GM18858 (cell line): ENCODE measurements around the gene LRRC4C.

Experiments used
- ATAC-seq: cut with Tn5 transposase; IDR thresholded peaks from one replicate; pipeline ENCODE4 v1.9.1; 2021; ENCODE audit not compliant: unreplicated experiment

LRRC4C gene

GRCh38 chr11:41133023-41133422, 326.4 kb downstream of the LRRC4C start:
- no peak for ATAC-seq

GRCh38 chr11:41121600-41121999, 337.9 kb downstream of the LRRC4C start:
- ATAC-seq: no peak

GRCh38 chr11:41119484-41119883, 340.0 kb downstream of the LRRC4C start:
- ATAC-seq: no peak

DNA sequence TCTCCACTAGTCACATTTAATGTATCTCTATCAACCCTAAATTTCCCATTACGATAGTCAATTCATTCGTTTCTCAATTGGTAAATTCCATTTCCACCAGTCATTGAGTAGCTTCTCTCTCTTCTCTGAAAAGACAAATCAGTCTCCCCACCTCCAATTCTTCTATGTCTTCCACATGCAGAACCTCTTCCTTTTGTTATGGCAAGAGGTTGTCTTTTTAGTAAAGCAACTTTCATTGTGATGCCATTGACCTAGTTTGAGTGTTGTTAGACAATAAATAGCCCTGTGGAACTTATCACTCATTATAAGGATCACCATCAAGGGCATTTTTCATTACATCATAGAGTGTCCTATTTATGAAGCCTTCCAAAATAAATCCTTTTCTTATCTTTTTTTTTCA, 340.9 kb downstream of the LRRC4C start:
- no peak for ATAC-seq

DNA sequence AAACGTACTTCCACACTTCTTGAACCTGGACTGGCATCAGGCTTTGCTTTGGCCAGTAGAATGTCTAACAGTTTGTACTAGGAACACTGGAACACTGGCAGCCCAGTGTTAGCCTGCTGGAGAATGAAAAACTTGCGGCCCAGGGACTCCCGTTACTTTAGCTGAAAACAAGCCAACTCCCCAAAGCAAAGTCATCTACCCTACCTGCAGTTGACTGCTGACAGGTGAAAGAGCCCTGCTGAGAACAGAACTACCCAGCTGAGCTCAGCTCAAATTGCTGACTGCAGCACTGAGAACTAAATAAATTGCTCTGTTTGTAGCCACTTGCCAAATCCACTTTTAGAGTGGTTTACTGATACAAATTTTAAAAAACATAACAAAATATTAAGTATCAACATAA, 342.5 kb downstream of the LRRC4C start:
- ATAC-seq: no peak

DNA sequence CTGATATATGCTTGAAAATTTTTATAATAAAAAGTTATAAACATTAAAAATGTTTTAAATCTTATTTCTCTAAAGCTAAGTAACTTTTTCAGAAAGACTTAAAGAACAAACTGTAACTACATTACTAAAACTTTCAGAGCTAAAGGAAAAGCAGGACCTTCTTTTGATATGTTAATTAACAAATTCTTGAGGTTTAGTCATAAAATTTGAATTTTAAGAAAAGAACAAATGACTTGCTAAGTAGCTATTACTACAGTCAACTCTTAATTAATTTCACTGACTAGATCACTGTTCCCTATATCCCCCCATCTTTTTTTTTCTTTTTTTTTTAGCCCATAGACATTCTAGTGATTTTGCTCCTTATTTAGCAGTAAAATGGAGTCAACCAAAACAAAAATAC, 344.4 kb downstream of the LRRC4C start:
- no peak for ATAC-seq

GRCh38 chr11:41113160-41113559, 346.3 kb downstream of the LRRC4C start:
- no peak for ATAC-seq

DNA sequence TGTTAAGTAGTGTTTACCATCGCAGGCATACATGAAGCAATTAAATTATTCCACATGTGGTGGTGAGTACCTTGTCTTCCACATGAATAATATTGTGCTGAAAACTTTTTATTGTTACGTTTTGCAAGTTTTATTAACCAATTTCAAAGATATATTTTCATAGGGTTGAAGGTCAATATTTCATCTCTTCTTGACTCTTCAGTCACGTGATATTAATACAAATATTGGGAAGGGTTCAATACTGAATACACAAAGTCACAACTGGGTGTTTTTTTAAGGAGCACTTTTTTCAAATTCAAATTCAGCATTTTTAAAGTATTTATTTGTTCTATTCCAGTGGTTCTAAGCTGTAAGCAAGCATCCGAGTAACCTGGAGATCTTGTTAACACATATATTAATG, 348.9 kb downstream of the LRRC4C start:
- no peak for ATAC-seq

GRCh38 chr11:41102471-41102870, 357.0 kb downstream of the LRRC4C start:
- no peak for ATAC-seq

DNA sequence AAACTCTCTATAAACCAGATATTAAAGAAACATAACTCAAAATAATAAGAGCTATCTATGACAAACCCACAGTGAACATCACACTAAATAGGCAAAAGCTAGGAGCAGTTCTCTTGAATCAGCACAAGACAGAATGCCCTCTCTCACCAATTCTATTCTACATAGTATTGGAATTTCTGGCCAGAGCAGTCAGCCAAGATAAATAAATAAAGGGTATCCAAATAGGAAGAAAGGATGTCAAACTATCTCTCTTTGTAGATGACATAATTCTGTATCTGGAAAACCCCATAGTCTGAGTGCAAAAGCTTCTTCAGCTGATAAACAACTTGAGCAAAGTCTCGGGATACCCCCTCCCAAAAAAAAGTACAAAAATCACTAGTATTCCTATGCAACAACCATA, 359.8 kb downstream of the LRRC4C start:
- ATAC-seq: no peak

GRCh38 chr11:41085123-41085522, 374.3 kb downstream of the LRRC4C start:
- no peak for ATAC-seq

- no peak for ATAC-seq
Measured at GRCh38 chr11:41081756-41082285, 377.6 kb downstream of the LRRC4C start.

DNA sequence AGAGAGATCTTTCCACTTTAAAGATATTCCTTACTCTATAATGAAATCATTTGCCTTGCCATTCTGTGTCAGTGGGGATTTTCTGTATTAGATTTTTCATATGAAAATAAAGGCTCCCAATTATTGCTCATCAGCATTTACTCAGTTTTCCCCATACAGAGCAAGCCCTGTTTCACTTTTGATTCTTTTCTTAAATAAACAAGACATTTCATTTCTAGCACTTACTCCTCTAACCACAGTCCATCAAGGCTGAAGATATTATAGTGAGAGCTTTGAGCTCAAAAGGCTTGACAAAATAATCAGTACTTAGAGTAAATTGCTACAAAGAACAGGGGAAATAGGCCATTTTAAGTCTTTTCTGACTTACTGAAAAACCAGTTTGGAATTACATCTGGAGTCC, 385.1 kb downstream of the LRRC4C start:
- no peak for ATAC-seq

GRCh38 chr11:41065432-41065831, 394.0 kb downstream of the LRRC4C start:
- ATAC-seq: no peak

GRCh38 chr11:41058138-41058537, 401.3 kb downstream of the LRRC4C start:
- no peak for ATAC-seq

DNA sequence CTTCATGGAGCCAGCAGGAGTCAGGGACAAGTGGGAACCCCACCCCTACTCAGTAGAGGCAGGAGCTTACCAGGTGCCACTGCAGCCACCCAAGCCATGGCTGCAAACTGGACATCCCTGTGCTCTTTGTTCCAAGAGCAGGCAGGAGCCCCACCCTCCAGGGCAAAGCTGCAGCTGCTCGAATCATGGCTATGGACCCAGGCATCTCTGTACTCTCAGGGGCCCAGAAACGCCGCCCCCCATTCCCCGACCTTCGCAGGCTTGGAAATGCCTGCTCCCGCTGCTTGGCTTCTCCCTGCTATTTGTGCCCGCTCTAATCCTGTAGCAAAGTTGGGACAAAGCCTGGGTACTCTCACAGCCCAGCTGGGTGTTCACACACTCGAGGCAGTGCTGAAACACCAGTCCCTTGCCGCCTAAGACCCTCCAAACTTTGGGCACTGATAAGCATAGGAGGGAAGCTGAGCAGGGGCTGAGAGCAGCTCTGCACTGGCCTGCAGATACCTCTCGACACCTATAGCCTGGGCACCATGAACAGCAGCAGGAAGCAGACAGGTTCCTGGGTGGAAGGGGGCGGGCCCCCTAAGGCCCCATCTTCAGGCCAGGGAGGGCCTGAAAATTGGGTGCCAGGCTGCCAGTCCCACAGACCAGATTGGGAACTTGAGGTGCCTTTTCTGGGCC, 402.4 kb downstream of the LRRC4C start:
- no peak for ATAC-seq

DNA sequence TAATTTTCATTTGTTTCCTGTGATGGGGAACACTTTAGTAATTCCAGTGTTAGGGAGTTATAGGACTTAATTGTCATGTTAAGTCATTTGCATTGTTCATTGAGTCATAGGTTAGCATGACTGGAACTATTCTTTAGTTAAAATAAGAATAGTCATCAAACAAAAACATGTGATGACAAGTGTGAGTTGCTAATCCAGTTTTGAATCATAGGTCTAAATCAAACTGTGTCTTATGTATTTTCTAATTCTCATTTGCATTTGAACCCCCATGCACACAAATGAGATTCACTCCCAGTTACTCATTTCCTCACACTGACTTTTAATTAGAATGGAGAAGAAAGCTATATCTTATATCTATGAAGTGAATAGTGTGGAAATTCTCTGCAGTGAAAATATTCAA, 405.6 kb downstream of the LRRC4C start:
- no peak for ATAC-seq

DNA sequence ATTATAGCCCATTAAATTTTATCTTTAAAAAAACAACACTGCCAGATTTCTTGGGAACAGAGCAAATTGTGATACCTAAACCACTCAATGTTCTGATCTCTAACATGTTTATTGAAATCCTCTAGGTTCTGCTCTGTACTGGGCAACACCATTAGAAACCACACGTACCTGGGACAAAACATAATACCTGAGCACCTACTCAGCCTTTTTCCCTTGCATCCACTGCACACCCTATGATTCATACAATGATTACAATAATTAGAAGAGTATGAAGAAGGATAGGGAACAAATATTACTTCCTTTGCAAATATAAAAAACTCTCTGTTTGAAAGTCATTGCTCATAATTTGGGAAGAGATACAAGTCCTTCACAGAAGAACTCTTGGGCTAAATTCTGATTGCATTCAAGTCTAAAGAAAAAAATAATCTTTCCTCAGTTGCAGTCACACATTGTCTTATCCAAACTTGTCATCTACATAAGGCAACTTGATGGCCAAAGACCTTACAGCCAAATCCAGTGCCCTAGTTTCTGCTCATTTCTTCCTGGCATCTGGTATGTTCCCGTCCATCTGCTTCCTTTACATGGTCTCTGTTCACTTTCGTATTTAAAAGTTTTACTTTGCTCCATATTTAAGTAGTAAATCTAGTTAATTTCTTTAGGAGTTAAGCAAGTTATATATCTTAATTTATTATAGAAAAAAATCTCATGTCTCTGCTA, 407.4 kb downstream of the LRRC4C start:
- no peak for ATAC-seq

GRCh38 chr11:41050791-41051190, 408.7 kb downstream of the LRRC4C start:
- ATAC-seq: no peak

DNA sequence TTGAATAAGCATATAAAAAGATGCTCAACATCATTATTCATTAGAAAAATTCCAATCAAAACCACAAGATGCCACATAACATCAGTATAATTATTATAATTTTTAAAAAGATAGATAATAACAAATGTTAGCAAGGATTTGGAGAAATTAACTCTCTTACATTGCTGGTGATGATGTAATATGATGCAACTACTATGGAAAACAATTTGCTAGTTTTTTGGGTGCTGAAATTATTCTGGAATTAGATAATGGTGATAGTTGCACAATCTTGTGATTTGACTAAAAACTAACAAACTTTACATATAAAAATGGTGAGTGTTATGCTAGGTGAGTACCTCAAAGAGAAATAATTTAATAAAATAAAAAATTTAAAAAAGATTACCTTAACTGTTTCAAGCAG, 412.2 kb downstream of the LRRC4C start:
- ATAC-seq: no peak

- no peak for ATAC-seq
Measured at GRCh38 chr11:41045266-41045665, 414.2 kb downstream of the LRRC4C start.

DNA sequence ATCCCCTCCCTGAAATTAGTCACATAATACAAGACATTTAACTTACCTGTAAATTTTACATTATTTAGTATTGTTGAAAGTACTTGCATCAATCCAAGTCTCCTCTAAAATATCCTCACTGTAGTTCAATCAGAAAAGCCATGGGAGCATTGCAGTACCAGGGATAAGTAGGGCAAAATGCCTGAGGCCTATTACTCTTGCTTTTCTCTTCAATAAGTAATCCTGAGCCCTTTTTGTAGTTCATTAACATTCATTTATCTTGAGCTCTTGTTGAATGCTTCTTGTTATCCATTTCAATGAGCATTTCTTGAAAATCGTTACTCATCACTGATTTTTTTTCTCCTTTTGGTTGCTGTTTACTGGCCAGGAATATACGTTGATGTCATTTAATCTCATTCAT, 414.7 kb downstream of the LRRC4C start:
- ATAC-seq: no peak

DNA sequence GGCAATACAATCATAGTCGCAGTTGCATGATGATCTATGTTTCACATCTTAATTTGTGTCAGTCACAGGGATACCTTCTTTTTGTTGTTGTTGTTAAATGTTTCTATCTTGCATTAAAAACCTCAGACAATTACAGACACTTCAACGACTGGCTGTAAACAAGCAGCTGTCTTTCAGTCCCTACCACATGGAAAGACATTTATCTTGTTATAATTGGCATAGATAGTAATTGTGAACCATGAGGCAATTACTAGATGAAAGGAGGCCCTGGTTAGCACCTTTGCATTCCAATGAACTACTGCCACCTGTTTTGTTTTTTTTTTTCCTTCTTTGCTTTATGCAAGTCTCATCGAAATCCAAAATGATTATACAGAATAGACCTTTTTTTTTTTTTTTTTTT, 416.8 kb downstream of the LRRC4C start:
- no peak for ATAC-seq
